Measurements from ENCODE around the gene KMT2C.
"Not testable (repeated sequence)": the region's sequence is repeated elsewhere in the genome, so short reads cannot be mapped to it uniquely, and the experiment has no call there.

The KMT2C gene

GRCh38 chr7:152307902-152308301 is 127.9 kb downstream of the KMT2C start:
- no peak for DNase-seq (ENCODE audit: low read depth)

- not testable (repeated sequence) for DNase-seq (ENCODE audit: low read depth)
Observed at GRCh38 chr7:152299542-152300143, 136.2 kb downstream of the KMT2C start.

- no peak for DNase-seq (ENCODE audit: low read depth)
Observed at GRCh38 chr7:152292897-152293296, 142.9 kb downstream of the KMT2C start.

GRCh38 chr7:152286972-152287371 is 148.8 kb downstream of the KMT2C start:
- DNase-seq (ENCODE audit: low read depth), result not testable (repeated sequence)

- not testable (repeated sequence) for DNase-seq (ENCODE audit: low read depth)
Observed at GRCh38 chr7:152286219-152286618, 149.6 kb downstream of the KMT2C start.

GRCh38 chr7:152284998-152285397 is 150.8 kb downstream of the KMT2C start:
- not testable (repeated sequence) for DNase-seq (ENCODE audit: low read depth)

GRCh38 chr7:152277687-152278086 is 158.1 kb downstream of the KMT2C start:
- not testable (repeated sequence) for DNase-seq (ENCODE audit: low read depth)

GRCh38 chr7:152270427-152270826 is 165.4 kb downstream of the KMT2C start:
- DNase-seq (ENCODE audit: low read depth), result not testable (repeated sequence)

- DNase-seq (ENCODE audit: low read depth), result not testable (repeated sequence)
Observed at GRCh38 chr7:152266859-152267258, 168.9 kb downstream of the KMT2C start.

GRCh38 chr7:152264915-152265314 is 170.9 kb downstream of the KMT2C start:
- DNase-seq (ENCODE audit: low read depth), result not testable (repeated sequence)

- not testable (repeated sequence) for DNase-seq (ENCODE audit: low read depth)
Observed at GRCh38 chr7:152262146-152262545, 173.7 kb downstream of the KMT2C start.

GRCh38 chr7:152259645-152260044 is 176.2 kb downstream of the KMT2C start:
- DNase-seq (ENCODE audit: low read depth), result not testable (repeated sequence)

GRCh38 chr7:152247851-152248250 is 188.0 kb downstream of the KMT2C start:
- not testable (repeated sequence) for DNase-seq (ENCODE audit: low read depth)

- not testable (repeated sequence) for DNase-seq (ENCODE audit: low read depth)
Observed at GRCh38 chr7:152245417-152245816, 190.4 kb downstream of the KMT2C start.

GRCh38 chr7:152243464-152243863 is 192.3 kb downstream of the KMT2C start:
- not testable (repeated sequence) for DNase-seq (ENCODE audit: low read depth)

GRCh38 chr7:152241301-152241700 is 194.5 kb downstream of the KMT2C start:
- not testable (repeated sequence) for DNase-seq (ENCODE audit: low read depth)

- DNase-seq (ENCODE audit: low read depth), result not testable (repeated sequence)
Observed at GRCh38 chr7:152236306-152236705, 199.5 kb downstream of the KMT2C start.

GRCh38 chr7:152234421-152234820 is 201.4 kb downstream of the KMT2C start:
- not testable (repeated sequence) for DNase-seq (ENCODE audit: low read depth)

- DNase-seq (ENCODE audit: low read depth), result no peak
Observed at GRCh38 chr7:152231089-152231488, 204.7 kb downstream of the KMT2C start.

- DNase-seq (ENCODE audit: low read depth), result not testable (repeated sequence)
Observed at GRCh38 chr7:152219556-152219955, 216.2 kb downstream of the KMT2C start.

GRCh38 chr7:152208766-152209165 is 227.0 kb downstream of the KMT2C start:
- DNase-seq (ENCODE audit: low read depth), result not testable (repeated sequence)

- DNase-seq (ENCODE audit: low read depth), result not testable (repeated sequence)
Observed at GRCh38 chr7:152204417-152204816, 231.4 kb downstream of the KMT2C start.

GRCh38 chr7:152203095-152203494 is 232.7 kb downstream of the KMT2C start:
- no peak for DNase-seq (ENCODE audit: low read depth)

GRCh38 chr7:152202056-152202455 is 233.7 kb downstream of the KMT2C start:
- no peak for DNase-seq (ENCODE audit: low read depth)

All from stimulated activated CD8-positive, alpha-beta memory T cell treated with anti-CD3 and anti-CD28 coated beads, Interleukin-15, amount 100 ng/mL, for 1 hour (primary cell).